NCI-H345 (cell line): ENCODE data around the gene DNAH14.
"Not testable (repeated sequence)": the region's sequence is repeated elsewhere in the genome, so short reads cannot be mapped to it uniquely, and the experiment has no call there.

Source experiments
- DNase-seq: peaks from one replicate; lab custom pipeline; 2025; lab: John Stamatoyannopoulos, UW

DNAH14 gene

DNA sequence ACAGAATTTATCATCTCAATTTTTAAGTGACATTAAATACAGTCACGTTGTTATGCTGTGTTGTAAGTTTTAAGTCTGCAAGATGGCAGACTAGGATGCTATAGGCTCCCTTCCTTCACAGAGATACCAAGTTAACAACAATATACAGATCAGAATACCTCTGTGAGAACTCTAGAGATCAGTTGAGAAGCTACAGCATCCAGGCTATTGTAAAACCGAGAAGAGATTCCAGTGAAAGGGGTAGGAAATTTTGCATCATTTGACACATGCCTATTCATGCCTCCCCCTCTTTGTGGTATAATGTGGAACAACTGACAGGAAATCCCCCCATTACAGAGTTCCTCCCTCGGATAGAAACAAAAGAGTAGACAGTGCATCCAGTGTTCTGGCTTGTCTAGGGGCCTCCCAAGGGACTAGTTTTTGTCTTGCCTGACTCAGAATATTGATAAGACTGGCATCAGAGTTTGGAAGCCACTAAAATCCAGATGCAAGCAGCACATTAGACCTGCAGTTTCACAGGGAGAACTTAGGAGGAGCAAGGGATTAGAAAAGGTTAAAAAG is 417.7 kb downstream of the DNAH14 start:
- no peak for DNase-seq

DNA sequence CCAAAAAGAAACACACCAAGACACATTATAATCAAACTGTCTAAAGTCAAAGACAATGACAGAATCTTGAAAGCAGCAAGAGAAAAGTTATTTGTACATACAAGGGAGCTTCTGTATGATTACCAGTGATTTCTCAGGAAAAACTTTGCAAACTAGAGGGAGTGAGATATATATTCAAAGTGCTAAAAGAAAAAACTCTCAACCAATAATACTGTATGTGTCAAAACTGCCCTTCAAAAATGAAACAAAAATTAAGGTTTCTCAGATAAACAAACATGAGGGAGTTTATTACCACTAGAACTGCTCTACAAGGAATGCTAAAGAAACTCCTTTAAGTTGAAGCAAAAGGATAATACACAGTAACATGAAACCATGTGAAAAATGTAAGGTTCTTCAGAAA is 418.9 kb downstream of the DNAH14 start:
- DNase-seq: no peak

DNA sequence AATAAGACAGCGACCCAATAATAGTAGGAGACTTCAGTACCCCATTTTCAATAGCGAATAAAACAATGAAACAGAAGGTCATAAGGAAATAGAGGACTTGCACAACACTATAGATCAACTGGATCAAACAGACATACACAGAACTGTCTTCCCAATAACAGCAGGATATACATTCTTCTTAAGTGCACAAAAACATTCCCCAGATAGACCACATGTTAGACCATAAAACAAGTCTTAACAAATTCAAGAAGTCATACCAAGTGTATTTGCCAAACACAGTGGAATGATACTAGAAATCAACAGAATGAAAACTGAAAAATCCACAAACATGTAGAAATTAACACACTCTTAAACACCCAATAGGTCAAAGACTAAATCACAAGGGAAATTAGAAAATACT is 420.4 kb downstream of the DNAH14 start:
- DNase-seq: no peak

DNA sequence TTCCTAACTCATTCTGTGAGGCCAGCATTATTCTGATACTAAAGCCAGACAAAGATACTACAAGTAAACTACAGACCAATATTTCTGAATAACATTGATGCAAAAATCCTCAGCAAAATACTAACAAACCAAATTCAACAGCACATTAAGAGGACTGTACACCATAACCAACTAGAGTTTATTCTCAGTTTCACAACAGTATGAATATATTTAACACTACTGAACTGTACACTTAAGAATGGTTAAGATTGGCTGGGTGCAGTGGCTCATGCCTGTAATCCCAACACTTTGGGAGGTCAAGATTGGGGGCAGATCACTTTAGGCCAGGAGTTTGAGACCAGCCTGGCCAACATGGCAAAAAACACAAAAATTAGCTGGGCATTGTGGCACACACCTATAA is 421.4 kb downstream of the DNAH14 start:
- no peak for DNase-seq

DNA sequence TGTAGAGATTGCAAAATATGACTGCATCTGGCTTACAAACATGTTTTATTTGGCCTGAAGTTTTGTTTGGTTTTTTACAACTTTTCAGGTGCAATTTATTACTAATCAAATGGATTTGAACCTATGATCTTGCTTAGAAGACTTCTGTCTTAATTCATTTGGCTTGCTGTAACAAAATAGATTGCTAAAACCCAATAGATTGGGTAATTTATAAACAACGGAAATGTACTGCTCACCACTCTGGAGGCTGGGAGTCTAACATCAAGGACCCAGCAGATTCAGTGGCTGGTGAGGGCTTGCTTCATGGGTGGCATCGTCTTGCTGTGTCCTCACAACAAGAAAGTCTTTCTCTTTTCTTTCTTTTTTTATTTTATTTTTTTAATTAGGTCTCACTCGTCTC is 425.4 kb downstream of the DNAH14 start:
- DNase-seq: no peak

DNA sequence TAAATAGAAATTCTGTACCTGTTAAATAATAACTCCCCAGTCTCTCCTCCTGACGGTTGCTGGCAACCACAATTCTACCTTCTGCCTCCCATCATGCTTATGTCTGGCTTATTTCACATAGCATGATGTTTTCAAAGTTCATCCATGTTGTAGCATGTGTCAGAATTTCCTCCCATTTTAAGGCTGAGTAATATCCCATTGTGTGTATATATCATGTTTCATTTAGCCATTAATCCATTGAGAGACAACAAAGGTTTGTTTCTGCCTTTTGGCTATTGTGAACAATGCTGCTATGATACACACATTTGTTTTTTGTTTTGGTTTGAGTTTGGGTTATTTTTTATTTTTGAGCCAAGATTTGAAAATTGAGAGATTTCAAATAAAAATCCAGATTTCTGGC is 426.4 kb downstream of the DNAH14 start:
- DNase-seq: no peak

DNA sequence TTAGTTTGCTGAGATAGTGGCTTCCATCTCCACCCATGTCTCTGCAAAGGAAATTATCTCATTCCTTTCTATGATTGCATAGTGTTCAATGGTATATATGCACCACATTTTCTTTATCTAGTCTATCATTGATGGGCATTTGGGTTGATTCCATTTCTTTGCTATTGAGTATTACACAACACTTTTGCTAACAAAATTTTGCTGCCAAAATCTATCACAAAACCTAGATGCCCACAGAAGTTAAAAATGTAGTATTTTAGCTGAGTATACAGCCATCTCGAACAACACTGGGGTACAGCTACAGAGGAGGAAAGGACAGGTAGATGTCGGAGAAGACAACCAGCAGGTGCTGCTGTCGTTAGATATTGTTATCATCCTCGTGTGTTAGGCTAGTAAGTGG is 430.6 kb downstream of the DNAH14 start:
- no peak for DNase-seq

DNA sequence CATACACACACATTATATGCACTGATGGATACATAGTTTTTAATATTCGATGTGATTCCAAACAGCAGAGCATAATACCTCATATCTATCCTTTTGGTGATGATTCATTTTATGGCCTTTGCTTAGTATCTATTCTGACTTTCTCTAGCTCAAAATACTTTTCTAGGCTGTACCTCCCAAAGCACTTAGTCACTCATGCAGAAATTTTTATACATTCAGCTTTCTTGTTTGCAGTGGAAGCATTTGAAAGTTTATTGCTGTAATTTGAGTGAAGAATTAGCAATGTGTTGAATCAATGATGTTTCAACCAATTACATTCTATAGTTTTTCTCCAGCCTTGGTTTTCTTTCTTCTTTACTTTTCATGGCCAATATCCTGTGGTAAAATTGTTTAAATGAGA is 431.7 kb downstream of the DNAH14 start:
- DNase-seq: no peak

DNA sequence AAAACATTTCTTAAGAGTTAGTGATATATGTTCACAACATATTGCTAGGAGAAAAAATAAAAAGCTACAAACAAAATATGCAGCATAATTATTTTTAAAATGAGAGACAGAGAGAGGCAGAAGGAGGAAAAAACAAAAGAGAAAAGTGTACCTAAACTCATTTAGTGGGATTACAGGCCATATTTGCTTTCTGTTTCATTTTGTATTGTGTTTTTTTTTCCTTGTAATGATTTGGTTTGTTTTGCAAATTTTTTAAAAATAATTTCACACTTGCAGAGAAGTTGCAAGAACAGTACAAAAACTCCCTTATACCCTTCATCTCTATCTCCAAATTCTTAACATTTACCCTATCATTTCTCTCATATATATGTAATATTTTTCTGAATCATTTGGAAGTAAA is 433.3 kb downstream of the DNAH14 start:
- no peak for DNase-seq

DNA sequence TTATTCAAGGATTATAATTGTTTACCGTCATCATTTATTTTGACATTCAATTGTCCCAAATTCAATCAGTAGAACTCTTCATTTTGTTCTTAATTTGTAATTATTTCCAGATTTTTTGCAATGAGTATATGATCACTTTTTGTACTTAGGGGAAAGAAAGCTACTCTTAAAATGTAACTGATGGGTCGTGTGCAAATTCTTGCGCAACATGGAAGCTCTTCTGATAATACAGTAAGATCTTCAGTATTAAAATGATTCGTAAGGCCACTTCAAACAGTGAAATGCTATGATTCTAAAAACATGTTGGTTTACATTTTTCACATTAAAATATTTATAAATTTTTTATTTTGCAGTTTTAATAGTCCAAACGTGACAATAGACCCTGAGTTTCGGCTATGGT is 435.0 kb downstream of the DNAH14 start:
- DNase-seq: no peak

DNA sequence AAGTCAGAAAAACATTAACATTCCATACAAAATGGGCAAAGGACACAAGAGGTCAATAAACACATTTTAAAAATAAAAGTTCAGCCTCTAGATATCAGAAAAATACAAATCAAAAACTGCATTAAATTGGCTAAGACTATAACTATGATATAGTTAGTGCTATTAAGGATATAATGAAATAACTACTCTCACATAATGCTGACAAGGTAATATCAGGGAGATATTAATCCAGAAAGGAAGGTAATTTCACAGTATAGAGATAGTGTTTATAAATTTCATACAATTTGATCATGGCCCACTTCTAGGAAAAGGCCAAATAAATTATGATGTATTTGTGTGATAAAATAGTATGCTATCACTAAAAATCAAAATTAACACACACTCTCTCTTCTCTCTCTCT is 436.5 kb downstream of the DNAH14 start:
- no peak for DNase-seq

DNA sequence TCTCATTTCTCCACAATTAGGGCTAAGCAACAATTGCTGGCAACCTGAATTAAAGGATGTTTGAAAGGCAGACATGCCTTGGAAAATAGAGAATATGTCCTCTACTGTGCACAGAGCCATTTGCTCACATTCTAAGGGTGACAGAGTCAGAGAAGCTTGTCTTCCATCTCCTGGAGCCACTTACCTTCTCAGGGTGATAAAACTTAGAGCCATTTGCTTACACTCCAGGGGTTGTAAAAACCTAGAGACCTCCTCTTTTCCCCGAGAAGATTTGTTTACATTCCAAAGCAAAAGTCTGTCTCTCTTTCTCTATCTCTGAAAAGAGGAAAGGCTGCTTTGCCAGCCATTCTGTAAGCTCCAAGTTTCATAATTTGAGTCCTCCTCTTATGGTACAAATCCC is 437.1 kb downstream of the DNAH14 start:
- no peak for DNase-seq

DNA sequence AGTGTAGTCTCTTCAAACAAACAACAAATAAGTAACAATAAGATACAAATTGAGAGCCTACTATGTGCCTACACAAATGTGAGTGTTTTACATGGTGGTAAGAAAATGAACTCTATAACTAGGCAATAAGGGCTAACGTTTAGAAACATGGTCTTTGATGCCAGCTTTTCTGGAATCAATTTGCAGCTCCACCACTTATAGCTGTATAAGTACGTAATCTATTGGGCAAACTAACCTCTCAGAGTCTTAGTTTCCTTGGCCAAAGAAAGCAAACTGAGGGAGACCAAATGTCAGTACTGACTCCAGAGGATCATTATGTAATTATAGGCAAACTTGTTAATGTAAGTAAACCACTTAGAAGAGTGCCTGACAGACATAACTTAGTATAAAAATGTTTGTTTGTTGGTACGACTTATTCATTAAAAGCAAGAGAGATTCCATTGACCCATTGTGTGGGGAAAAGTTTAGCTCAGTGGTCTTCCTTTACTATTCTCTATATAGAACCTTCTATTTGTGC is 438.6 kb downstream of the DNAH14 start:
- DNase-seq: no peak

DNA sequence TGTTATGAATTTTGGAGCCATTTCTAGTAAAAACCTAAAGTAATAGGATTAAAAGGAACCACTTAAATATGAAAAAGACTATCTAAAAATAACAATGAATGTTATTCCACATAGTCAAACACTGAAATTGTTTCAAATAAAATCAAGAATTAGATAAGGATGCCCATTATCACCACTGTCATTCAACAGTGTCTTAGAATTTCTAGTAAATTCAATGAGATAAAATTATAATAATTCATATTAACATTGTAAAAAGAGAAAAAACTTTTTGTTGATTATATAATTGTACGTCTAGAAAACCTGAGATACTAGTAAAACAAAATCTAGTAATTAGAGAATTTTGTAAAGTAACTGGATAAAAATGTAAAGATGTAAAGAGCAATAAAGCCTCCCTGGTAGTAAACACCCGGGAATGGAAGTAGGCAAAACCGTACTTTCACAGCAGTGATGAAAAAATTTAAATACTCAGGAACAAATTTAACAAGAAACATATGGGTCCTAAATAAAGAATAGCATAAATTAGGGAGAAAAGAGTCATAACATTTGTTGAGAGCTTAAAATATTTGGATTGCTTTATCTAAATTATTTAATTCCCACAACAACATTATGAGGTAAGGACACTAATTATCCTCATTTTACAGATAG is 442.0 kb downstream of the DNAH14 start:
- no peak for DNase-seq

DNA sequence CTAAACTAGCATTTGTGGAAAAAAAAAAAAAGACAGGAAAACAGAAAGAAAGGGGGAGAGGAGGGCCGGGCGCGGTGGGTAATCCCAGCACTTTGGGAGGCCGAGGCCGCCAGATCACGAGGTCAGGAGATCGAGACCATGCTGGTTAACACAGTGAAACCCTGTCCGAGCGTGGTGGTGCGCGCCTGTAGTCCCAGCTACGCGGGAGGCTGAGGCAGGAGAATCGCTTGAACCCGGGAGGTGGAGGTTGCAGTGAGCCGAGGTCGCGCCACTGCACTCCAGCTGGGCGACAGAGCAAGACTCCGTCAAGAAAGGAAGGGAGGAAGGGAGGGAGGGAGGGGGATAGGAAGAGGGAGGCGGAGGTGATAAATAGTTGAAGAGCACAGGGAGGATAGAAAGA is 443.7 kb downstream of the DNAH14 start:
- no peak for DNase-seq

DNA sequence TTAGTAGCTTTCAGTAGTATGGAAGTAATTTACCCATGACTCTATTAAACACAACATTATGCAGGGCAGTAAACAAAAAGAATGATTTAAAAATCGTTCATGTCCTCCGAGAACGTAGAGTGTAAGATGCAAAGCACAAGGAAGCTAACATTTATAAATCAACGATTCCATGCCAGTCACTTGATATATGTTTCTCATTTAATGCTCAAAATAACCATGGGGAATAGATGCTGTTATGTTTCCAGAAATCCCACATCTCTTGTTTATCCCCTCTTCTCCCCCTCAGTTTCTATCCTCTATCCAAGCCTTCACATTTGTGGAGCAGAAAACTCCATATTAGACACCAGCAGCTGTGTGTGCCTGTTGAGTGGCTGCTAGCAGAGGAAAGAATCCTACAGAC is 445.5 kb downstream of the DNAH14 start:
- DNase-seq: no peak

DNA sequence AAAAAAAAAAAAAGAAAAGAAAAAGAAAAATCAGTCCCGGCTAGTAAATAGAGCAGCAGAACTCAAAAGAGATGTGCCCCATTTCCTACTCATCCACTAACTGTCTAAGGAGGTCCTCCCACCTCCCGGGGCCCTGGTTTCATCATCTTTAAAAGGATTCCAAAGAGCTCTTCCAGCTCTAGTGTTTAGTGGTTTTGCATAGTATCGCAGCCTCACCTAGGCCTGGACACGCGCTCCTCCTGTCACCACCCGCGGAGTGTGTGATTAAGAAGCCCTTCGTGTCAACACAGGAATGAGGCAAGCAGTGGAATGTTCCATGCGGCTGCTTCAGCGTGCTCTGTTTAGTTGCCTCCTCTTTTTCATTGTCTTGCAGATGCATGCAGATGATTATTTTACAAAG is 449.4 kb downstream of the DNAH14 start:
- DNase-seq: no peak

DNA sequence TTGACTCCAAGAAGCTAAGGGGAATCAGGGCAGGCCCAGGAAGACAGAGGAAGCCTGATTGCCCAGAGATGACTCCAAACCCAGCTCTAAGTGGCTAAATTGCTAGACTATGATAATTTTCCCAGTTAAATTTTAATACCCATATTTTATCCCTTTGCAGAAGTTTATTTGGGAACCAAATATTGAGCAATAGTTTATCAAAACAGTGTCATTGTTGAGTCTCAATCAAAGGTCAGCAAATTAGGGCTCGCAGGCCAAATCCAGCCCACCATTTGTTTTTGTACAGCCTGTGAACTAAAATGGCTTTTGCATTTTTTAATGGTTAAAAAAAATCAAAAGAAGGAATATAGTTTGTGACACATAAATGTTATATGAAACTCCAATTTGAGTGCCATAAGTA is 451.2 kb downstream of the DNAH14 start:
- no peak for DNase-seq

DNA sequence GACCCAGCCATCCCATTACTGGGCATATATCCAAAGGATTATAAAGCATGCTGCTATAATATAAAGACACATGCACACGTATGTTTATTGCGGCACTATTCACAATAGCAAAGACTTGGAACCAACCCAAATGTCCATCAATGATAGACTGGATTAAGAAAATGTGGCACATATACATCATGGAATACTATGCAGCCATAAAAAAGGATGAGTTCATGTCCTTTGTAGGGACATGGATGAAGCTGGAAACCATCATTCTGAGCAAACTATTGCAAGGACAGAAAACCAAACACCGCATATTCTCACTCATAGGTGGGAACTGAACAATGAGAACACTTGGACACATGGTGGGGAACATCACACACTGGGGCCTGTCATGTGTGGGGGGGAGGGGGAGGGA is 457.4 kb downstream of the DNAH14 start:
- DNase-seq: not testable (repeated sequence)

DNA sequence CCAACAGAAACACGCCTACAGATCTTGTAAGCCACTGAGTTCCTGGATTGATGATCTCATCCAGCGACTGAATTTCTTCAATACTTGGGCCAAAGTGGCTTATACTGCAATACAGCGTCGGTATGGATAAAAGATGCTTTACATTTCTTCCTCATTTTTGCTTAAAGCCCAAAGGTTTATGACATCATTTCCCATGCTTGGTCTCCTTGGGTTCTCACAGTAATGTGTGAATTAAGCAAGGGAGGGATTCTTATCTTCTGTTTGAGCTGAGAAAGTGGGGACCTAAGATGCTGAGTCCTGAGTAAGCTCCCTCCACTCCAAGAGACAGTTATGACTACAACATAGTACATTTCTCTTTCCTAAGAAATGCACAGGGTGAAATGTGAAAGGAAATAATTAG is 458.9 kb downstream of the DNAH14 start:
- DNase-seq: no peak

DNA sequence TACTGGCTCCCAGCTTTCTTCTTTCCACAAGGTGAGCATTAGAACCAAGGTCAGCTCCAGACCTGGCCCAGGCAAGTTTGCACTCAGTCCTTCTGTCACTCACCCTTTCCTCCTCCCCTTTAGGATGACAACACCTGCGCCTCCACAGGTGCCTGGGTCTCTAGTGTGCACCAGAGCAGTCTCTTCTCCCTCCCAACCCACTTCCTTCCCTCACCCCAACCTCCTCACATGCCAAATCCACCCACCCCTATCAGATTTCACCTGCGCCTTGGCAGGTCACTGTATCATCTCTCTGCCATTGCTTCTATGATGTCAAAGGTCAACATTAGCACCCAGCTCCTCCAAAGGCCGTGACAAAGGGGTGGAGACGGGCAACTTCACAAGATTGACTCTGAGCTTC is 460.4 kb downstream of the DNAH14 start:
- no peak for DNase-seq

DNA sequence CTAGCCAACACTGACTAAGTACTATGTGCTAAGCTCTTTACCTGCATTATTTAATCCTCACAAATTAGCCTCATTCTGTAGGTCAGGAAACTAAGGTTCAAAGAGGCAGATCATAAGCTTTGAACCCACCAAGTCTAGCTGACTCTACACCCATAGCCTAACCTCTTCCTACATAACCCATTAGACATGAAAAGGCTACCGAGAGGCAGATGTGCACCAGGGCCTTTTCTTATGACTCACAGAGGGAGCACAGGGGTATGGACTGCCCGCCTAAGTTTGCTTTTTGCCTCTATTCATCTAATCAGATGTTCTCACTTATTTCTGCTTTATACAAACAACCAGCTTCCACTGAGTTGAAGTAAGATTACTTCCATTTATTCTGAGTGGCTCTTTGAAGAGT is 466.9 kb downstream of the DNAH14 start:
- no peak for DNase-seq

DNA sequence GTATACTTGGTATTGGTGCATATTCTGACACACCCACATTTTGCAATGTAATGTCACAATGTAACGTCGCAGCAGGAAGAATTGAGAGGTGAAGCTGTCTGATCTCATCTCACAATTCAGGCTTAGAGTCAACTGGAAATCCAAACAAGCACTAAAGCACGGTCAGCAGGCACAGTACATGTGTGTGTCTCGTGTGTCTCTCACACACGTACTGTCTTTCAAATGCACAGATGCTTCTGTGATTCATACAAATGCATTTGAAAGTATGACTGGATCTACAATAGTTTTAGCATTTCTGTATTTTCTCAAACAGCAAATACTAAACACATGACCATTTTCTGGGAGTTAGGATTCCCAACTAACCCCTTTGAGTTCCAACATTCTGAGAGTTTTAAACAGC is 471.5 kb downstream of the DNAH14 start:
- no peak for DNase-seq

DNA sequence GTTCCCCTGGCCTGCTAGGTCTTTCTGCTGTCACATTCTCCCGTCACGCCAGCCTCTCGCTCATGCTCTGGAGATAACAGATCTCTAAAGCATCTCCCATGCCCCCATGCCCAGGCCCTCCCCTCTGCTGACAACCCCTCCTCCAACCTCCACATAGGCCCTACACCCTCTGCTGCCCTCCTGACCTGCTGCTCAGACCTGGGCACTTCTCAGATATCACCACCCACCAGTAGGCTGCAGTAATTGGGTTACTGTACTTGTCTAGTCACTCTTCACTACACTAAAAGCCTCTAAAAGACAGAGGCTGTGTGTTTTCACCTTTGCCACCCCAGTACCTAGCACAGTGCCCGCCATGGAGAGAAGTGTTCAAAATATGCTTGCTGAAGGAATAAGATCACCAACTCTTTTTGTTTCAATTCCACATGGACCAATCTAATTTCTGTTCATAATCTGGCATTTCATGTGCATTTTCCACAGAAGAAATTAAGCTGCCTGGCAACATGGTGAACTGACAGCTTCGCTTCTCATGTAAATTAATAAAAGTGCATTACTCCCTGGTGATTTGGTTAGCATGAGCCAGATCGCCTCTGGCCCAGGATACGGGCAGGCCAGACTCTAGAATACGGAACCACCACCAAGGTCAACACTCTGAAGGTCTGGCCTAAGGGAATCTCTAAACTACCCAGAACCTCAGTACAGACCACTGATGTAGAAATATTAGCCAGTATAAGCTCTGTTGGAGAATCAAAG is 477.7 kb downstream of the DNAH14 start:
- no peak for DNase-seq
